Measurements from ENCODE around the gene HABP2. TPM values are rescaled to one million over a fixed set of nuclear protein-coding genes. Genes with fewer than 3 reads are reported as not detected.

The HABP2 gene
- total RNA-seq, 2 donors from 2014 or later = not detected

DNA sequence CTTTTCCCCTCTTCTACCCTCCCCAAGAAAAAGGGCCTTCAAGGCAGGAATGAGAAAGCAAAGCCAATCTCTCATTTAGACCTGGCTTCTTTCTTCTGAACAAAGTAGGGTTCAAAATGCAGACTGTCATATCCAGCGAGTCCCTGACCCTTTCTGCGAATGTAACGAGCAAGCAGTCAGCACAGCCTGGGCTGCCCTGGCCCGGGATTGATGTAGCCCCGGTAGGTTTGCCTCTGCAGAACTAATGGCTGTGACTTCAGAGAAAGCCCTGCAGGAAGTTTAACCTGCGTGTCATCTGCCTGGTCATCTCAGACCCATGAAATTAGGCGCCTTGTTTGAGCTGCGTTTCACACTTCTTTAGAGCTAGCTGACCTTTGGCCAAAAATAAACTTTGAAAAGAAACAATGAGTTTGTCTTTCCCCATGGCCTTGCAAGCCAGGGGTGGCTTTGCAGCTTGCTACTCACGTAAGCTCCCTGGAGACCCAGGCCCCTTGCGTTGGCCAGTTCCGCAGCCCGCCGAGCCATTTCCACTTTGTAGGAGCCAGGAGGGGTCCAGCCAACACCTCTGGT lies 36.4 kb downstream of the HABP2 start:
- TF ChIP-seq, protein P1, sequence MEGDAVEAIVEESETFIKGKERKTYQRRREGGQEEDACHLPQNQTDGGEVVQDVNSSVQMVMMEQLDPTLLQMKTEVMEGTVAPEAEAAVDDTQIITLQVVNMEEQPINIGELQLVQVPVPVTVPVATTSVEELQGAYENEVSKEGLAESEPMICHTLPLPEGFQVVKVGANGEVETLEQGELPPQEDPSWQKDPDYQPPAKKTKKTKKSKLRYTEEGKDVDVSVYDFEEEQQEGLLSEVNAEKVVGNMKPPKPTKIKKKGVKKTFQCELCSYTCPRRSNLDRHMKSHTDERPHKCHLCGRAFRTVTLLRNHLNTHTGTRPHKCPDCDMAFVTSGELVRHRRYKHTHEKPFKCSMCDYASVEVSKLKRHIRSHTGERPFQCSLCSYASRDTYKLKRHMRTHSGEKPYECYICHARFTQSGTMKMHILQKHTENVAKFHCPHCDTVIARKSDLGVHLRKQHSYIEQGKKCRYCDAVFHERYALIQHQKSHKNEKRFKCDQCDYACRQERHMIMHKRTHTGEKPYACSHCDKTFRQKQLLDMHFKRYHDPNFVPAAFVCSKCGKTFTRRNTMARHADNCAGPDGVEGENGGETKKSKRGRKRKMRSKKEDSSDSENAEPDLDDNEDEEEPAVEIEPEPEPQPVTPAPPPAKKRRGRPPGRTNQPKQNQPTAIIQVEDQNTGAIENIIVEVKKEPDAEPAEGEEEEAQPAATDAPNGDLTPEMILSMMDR (IDR thresholded peaks at IDR 0.05) = no peak
- Histone ChIP-seq H3K4me3 (no peak overlapping the region), H3K4me1 (no peaks in the 10 kb centered on the region), H3K27ac (no peak overlapping the region), H3K9me3 (no peaks in the 10 kb centered on the region), H3K27me3 (no peaks in the 10 kb centered on the region), H3K36me3 (peaks cover 70% of the 10 kb centered on the region)
- DNase-seq (ENCODE audit: low spot score) = no peak

DNA sequence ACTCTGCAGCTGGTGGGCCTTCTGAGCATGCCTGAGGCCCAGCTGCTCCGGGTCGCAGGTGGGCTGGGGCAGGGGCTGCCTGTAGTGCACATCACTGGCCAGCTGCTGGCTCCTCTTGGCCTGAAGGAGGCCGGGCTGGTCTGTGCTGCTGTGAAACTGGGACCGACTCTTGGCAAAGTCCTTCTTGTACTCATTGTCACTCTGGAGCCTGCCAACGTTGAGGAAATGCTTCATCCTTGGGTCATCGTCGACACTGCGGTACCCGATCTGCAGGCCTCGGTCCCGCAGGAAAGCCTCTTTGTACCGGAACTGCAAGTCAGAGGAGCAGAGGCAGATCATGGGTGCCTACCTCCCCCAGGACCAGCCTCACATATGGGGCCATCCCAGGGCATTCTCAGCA lies 37.7 kb downstream of the HABP2 start:
- Histone ChIP-seq H3K27me3 (no peaks in the 10 kb centered on the region), H3K27ac (no peak overlapping the region), H3K4me3 (no peak overlapping the region), H3K4me1 (no peaks in the 10 kb centered on the region), H3K36me3 (peaks cover 83% of the 10 kb centered on the region), H3K9me3 (no peaks in the 10 kb centered on the region)
- TF ChIP-seq, protein P1 (IDR thresholded peaks at IDR 0.05) = no peak
- DNase-seq (ENCODE audit: low spot score) = no peak

DNA sequence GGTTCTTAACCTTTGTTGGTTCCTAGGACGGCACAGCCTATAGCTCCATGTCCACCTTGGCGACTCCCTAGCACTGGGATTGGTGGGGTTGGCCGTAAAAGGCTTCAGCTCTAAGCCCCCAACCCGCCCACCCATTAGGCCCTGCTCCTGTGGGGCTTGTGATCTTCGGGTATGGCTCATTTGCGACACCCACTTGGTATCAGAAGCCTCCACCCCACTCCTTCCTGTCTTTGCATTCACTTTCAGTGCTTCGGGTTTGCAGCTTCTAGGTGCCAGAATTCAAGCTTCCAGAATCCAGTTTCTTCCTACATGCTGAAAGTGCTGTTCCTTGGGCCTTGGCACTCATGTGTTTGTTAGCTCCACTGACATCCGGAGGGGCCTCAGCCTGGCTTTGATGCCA lies 39.5 kb downstream of the HABP2 start:
- no peaks in the 10 kb centered on the region for H3K4me1 ChIP-seq
- peaks cover 99% of the 10 kb centered on the region for H3K36me3 ChIP-seq
- no peak overlapping the region for H3K4me3 ChIP-seq
- no peak overlapping the region for H3K27ac ChIP-seq
- no peak for DNase-seq (ENCODE audit: low spot score)
- no peaks in the 10 kb centered on the region for H3K27me3 ChIP-seq
- TF ChIP-seq, protein P1 (IDR thresholded peaks at IDR 0.05) = no peak
- H3K9me3 ChIP-seq = no peaks in the 10 kb centered on the region

DNA sequence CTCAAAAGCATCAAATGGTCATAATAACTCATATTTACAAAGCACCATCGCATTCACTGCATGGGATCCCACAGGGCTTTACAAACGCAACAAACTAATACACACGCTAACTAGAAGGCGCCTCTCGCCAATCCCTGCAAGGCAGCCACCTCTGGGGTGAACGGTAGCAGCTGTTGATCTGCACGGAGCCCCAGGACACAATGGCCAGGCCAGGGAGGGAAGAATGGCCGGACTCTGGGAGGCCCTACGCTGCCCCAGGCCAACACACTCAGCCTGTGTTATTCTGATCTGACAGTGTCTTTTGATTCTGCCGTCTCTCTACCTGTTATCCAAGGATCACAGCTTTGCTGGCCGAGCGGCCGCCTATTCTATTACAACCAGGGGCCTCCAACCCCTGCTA lies 41.8 kb downstream of the HABP2 start:
- TF ChIP-seq, protein P1 (IDR thresholded peaks at IDR 0.05) = no peak
- Histone ChIP-seq H3K27me3 (no peaks in the 10 kb centered on the region), H3K4me1 (no peaks in the 10 kb centered on the region), H3K4me3 (no peak overlapping the region), H3K36me3 (peaks cover 92% of the 10 kb centered on the region), H3K9me3 (no peaks in the 10 kb centered on the region), H3K27ac (no peak overlapping the region)
- no peak for DNase-seq (ENCODE audit: low spot score)

DNA sequence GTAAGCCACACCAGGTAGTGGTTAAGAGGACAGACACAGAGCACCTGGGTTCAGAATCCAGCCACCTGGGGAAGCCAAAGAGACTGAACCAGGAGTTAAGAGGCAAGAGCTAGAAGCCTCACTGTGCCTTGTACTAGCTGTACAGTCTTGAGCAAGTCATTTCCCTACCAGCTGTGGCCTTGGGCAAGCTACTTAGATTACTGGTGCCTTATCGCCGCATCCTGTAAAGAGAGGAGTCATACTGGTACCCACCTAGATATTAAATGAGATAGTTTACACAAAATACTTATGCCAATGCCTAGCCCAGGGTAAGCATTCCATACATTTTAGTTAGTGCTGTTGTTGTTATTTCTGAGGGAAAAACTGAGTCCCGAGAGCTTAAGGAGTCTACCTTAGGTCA lies 47.7 kb downstream of the HABP2 start:
- Histone ChIP-seq H3K4me1 (no peaks in the 10 kb centered on the region), H3K27ac (no peak overlapping the region), H3K36me3 (peaks cover 84% of the 10 kb centered on the region), H3K4me3 (no peak overlapping the region), H3K9me3 (no peaks in the 10 kb centered on the region), H3K27me3 (no peaks in the 10 kb centered on the region)
- no peak for DNase-seq (ENCODE audit: low spot score)
- TF ChIP-seq, protein P1 (IDR thresholded peaks at IDR 0.05) = no peak

Data from right atrium auricular region (tissue), 2 donors.